Hepatocyte (in vitro differentiated cells): ENCODE measurements around the gene LCN2.

Source experiments
- EZH2 ChIP-seq: fragments of 200-600 bp; sonication (generic); IDR thresholded peaks from 2 replicates; pipeline ENCODE4 v1.6.1; 2016; ENCODE audit warnings: antibody characterized with exemption, mild to moderate bottlenecking, borderline replicate concordance
- TF ChIP-seq, protein P1 (sequence below): fragments of 200-600 bp; sonication (generic); IDR thresholded peaks from 2 replicates; pipeline ENCODE4 v1.5.1; 2016; ENCODE audit warnings: antibody characterized with exemption, mild to moderate bottlenecking; ENCODE audit not compliant: poor library complexity

- TF ChIP-seq, protein P1, sequence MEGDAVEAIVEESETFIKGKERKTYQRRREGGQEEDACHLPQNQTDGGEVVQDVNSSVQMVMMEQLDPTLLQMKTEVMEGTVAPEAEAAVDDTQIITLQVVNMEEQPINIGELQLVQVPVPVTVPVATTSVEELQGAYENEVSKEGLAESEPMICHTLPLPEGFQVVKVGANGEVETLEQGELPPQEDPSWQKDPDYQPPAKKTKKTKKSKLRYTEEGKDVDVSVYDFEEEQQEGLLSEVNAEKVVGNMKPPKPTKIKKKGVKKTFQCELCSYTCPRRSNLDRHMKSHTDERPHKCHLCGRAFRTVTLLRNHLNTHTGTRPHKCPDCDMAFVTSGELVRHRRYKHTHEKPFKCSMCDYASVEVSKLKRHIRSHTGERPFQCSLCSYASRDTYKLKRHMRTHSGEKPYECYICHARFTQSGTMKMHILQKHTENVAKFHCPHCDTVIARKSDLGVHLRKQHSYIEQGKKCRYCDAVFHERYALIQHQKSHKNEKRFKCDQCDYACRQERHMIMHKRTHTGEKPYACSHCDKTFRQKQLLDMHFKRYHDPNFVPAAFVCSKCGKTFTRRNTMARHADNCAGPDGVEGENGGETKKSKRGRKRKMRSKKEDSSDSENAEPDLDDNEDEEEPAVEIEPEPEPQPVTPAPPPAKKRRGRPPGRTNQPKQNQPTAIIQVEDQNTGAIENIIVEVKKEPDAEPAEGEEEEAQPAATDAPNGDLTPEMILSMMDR: no peak
- no peak for TF ChIP-seq EZH2
Measured at GRCh38 chr9:128116104-128117083, 32.9 kb upstream of the LCN2 start.
